ENCODE measurements around the gene HSPA4. TPM values are rescaled to one million over a fixed set of nuclear protein-coding genes. Genes with fewer than 3 reads are reported as not detected.

HSPA4 gene
- total and polyA plus RNA-seq, 2 of the 4 experiments (the other 2 are of a cell fraction): 34.9 to 120 TPM

GRCh38 chr5:133117912-133118445, 66.2 kb downstream of the HSPA4 start:
- Histone ChIP-seq H3K23ac (ENCODE audit: low read depth, low read length) (no peak overlapping the region), H4K91ac (ENCODE audit: insufficient read depth, low read depth, low read length) (no peak overlapping the region), H3K36me3 (ENCODE audit: control insufficient read depth, insufficient read depth, low read length) (no peaks in the 10 kb centered on the region), H3K56ac (ENCODE audit: extremely low read depth, insufficient read depth, low read length) (no peak overlapping the region), H2AK9ac (replicated peaks; ENCODE audit: low read depth, low read length, poor library complexity) (no peak overlapping the region), H3K9me3 (ENCODE audit: control insufficient read depth, insufficient read depth, low read length) (no peaks in the 10 kb centered on the region), H3K4me2 (ENCODE audit: low read depth, low read length) (no peak overlapping the region), H4K20me1 (ENCODE audit: insufficient read depth, low read length) (no peaks in the 10 kb centered on the region; the same call in 1 of the 2 replicates), H4K5ac (ENCODE audit: low read depth, low read length) (no peak overlapping the region), H2BK20ac (ENCODE audit: low read depth, low read length) (no peak overlapping the region), H4K8ac (ENCODE audit: low read depth in 2 of 2, low read length in 2 of 2) (no peak overlapping the region), H2AFZ (replicated peaks; ENCODE audit: low read length, poor library complexity) (no peak overlapping the region), H3K79me1 (ENCODE audit: low read depth in 1 of 2, low read length in 2 of 2) (no peaks in the 10 kb centered on the region), H3K4me3 (ENCODE audit: insufficient read depth, low read depth, low read length) (no peak overlapping the region), H2BK5ac (ENCODE audit: low read depth, low read length, poor library complexity, severe bottlenecking) (no peak overlapping the region), H2AK5ac (ENCODE audit: low read depth, low read length) (no peak overlapping the region), H3K27ac (ENCODE audit: insufficient read depth, low read length) (no peak overlapping the region), H3K9ac (ENCODE audit: low read depth, low read length) (no peak overlapping the region), H2BK15ac (ENCODE audit: low read depth, low read length) (no peak overlapping the region), H2BK120ac (ENCODE audit: low read depth, low read length) (no peak overlapping the region), H3K9me1 (ENCODE audit: insufficient read depth, low read length) (no peaks in the 10 kb centered on the region), H3K4me1 (ENCODE audit: control insufficient read depth, insufficient read depth, low read length) (peaks cover 3% of the 10 kb centered on the region; the same call in 1 of the 2 replicates), H3K14ac (replicated peaks; ENCODE audit: low read depth, low read length) (no peak overlapping the region), H3K18ac (ENCODE audit: low read depth, low read length) (no peak overlapping the region), H3K27me3 (ENCODE audit: control insufficient read depth, insufficient read depth, low read length) (peaks cover 15% of the 10 kb centered on the region), H3K4ac (ENCODE audit: low read depth, low read length) (no peak overlapping the region)
- intact Hi-C loops (cut with micrococcal nuclease): loop anchor here (10.0 kb wide), 1 partner anchor 557 kb away; no protein-coding TSS in a partner anchor
- in situ Hi-C loops (cut with MboI; ENCODE audit: low sequenced_read_pairs): loop anchor here (10.0 kb wide), 2 partner anchors 167 to 827 kb away; no protein-coding TSS in a partner anchor
- POLR2A ChIA-PET (ENCODE audit: unreplicated experiment): no interaction called here
- no TSS peak for BruUV-seq (replicated peaks)
- DNase-seq (no peak), ATAC-seq (ENCODE audit: low read depth) (no peak)
- 0% methylated on average over 1 of the region's 9 CpGs; no CpG with 5 or more reads in 1 of the 2 experiments for whole genome bisulfite sequencing, 2 experiments (ENCODE audit: extremely low coverage in 2 of 2, insufficient read length in 1 of 2)
- dilution Hi-C loops (cut with HindIII; ENCODE audit: low sequenced_read_pairs, unreplicated experiment): no loop called here
- TF ChIP-seq CEBPB (IDR thresholded peaks at IDR 0.05; ENCODE audit: low read depth, low read length) (no peak), SMC3 (IDR thresholded peaks at IDR 0.05; ENCODE audit: low read depth, low read length) (no peak), RFX5 (IDR thresholded peaks at IDR 0.05; ENCODE audit: low read depth, low read length) (no peak), NFE2L2 (IDR thresholded peaks at IDR 0.05; ENCODE audit: low read depth, low read length) (no peak)
- CTCF ChIA-PET: interaction anchor here (0.6 to 0.7 kb wide), 2 partner anchors 169 to 916 kb away, joined by 3 read pairs; no protein-coding TSS in a partner anchor
